Ramos (cell line): Measurements from ENCODE around the gene FSIP1.

Experiments used
- in situ Hi-C: fragments of 300-500 bp; cut with MboI; formaldehyde crosslinking; loops from one replicate; pipeline ENCODE4 v1.14.3; 2022; ENCODE audit warnings: low sequenced_read_pairs; ENCODE audit not compliant: unreplicated experiment

The FSIP1 gene

GRCh38 chr15:39774688-39775267, 7.9 kb downstream of the FSIP1 start:
- in situ Hi-C loops, result no loop called here

DNA sequence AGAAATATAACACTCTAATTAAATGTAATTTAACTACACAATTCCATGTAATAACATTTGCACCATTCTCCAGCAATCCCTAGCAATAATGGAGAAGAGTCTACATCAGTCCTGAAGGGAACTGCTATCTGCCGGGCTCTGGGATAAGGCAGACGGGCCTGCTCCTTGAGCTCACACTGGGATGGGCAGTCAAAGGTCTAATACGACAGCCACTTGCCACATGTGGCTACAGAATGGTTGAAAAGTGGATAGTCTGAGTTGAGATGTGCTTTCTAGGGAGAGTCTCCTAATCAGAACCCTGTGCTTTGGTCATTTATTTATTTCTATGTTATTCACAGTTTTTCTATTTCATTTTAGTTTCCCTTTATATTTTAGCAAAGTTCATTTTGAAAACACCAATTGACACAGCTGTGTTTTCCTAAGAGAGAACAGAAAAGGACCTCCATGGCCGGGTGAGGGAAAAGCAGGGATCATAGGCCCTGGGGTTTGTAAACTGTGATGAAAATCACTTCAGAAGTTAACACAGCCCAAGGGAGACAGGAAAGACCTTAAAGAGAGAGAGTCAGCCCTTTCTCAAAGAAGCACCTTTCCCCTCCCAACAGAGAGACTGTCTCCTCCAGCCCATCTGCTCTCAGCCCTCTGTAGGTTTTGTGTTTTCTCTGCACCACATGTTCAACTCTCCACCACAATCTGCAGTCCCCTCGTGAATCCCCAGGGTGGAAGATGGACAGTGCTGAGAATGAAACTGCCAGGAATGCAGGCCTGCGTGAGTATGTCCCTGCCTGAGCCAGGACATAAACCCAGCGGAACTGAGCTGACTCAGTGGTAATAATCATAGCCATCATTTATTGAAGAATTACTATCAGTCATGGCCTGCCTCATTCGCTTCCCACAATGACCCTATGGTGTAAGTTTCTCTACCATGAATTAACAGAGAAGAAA, 11.6 kb downstream of the FSIP1 start:
- in situ Hi-C loops, result no loop called here

DNA sequence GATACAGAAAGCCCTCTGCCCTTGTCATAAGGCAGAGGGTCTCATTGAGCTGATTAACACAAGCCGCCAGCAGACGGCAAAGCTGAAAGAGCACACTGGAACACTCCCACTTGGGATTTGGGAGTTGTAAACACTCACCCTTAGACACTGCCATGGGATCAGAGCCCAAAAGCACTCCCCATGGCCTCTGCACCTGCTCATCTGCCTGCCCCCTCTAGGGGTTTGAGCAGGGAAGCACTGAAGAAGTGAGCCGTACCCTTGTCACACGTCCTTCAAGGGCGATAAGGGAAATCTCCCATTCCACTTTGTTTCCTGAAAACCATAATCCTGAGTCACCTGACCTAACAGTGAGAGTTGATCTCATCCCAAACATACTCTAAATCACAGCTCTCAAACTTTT, 14.7 kb downstream of the FSIP1 start:
- in situ Hi-C loops, result no loop called here

GRCh38 chr15:39761006-39761405, 21.6 kb downstream of the FSIP1 start:
- in situ Hi-C loops, result no loop called here

GRCh38 chr15:39756806-39757522, 25.7 kb downstream of the FSIP1 start:
- in situ Hi-C loops, result no loop called here

DNA sequence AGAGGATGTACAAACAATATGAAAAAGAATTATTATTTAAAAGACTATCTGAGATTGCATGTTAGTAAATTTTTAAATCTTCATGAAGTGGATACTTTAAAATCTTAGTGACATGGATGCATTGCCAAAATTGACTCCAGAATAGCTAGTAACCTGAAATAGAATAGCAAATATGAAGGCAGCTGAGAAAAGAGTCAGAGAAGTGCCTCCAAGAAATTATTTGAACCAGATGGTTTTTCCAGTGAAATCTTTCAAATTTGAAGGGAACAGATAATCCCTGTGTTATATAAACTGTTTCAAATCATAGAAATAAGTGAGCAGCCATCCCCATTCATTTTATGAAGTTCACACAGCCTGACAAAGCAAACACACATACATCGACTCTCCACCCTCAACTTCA, 29.6 kb downstream of the FSIP1 start:
- in situ Hi-C loops, result no loop called here

DNA sequence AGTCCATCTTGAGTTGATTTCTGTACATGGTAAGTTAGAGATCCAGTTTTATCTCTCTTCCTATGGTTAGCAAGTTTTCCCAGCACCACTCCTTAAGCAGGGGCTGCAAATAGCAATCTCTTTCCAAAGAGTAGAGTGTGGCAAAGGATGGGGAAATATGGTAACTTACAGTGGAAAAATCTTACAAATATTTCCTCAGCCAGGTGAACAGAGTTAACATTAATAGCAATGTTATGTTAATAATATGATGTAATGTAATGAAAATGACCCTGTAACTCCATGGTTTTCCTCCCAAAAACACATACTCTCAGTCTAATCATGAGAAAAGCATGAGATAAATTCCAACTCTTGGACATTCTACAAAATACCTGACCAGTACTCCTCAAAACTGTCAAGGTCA, 30.4 kb downstream of the FSIP1 start:
- in situ Hi-C loops, result no loop called here

GRCh38 chr15:39748276-39748675, 34.4 kb downstream of the FSIP1 start:
- in situ Hi-C loops, result no loop called here

DNA sequence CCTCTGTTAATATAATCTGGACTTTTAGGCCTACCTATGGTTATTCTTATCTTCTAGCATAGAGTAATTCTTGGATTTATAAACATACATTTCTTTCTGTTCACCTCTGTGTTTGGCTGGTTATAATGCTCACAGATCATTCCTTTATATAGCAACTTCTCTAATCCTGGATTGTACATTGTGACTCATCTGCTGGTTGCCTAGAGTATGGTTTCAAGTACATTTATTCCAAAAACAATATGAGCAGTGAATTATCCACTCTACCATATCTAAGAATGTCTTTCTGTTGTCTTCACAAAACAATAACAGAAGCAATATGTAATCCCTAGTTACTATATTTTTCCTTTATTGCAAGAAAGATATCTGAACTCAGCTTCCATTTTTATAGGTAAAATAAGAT, 35.3 kb downstream of the FSIP1 start:
- in situ Hi-C loops, result no loop called here

GRCh38 chr15:39746714-39747276, 35.8 kb downstream of the FSIP1 start:
- in situ Hi-C loops, result no loop called here

- in situ Hi-C loops, result no loop called here
These were observed 36.5 kb downstream of the FSIP1 start for GRCh38 chr15:39746176-39746575.

- in situ Hi-C loops, result no loop called here
These were observed 37.2 kb downstream of the FSIP1 start for GRCh38 chr15:39745415-39745814.

- in situ Hi-C loops, result no loop called here
These were observed 38.1 kb downstream of the FSIP1 start for GRCh38 chr15:39744334-39745103.

DNA sequence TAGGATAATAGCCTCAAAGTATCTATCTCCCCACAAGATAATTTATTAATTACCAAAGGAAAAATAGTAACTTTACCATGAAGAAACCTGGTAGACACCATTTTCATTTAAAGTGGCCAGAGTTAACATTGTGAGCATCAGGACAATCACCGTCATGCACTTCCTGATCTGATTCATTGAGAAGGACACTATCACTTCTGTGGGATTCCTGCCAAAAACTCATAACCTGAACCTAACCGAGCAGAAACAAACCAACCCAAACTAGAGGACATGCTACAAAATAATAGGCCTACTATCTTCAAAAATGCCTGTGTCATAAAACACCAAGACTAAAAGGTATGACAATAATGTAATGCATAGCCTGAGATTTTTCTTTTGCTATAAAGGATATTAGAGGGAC, 39.0 kb downstream of the FSIP1 start:
- in situ Hi-C loops, result no loop called here

GRCh38 chr15:39741258-39741657, 41.4 kb downstream of the FSIP1 start:
- in situ Hi-C loops, result no loop called here

- in situ Hi-C loops, result no loop called here
These were observed 43.6 kb downstream of the FSIP1 start for GRCh38 chr15:39738998-39739397.

GRCh38 chr15:39737196-39737550, 45.5 kb downstream of the FSIP1 start:
- in situ Hi-C loops, result no loop called here

GRCh38 chr15:39736412-39737195, 46.0 kb downstream of the FSIP1 start:
- in situ Hi-C loops, result no loop called here

DNA sequence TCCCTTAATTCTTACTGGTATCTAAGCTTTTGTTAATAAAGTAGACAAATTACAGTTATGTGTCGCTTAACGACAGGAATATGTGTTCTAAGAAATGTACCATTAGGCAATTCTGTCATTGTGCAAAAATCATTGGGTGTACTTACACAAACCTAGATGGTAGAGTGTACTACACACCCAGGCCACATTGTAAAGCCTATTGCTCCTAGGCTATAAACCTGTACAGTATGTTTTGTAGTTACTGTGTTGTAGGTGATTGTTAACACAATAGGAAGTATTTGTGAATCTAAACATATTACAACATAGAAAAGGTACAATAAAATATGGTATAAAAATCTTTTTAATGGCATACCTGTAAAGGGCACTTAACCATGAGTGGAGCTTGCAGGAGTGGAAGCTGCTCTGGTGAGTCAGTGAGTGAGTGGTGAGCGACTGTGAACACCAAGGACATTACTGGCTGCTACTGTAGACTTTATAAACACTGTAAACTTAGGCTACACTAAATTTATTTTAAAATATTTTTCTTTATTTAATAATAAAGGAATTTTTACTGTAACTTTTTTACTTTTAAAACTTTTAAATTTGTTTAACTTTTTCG, 47.4 kb downstream of the FSIP1 start:
- in situ Hi-C loops, result no loop called here
